NK-92 treated with Interleukin-12 subunit alpha and Interleukin-12 subunit beta, amount 100 ng/mL, for 24 hours (cell line): ENCODE measurements around the gene PLAC1.

Experiments
- DNase-seq: peaks from one replicate; lab custom pipeline; 2025; lab: John Stamatoyannopoulos, UW

Gene PLAC1

GRCh38 chrX:134658002-134658759, at the start of gene PLAC1:
PLAC1 (minus strand) TSS chrX:134658471; CDS start chrX:134566682, 91,789 bp downstream.
- DNase-seq: no peak

- DNase-seq: no peak
These were observed 47.9 kb upstream of the PLAC1 start for GRCh38 chrX:134706138-134706537.

- DNase-seq: no peak
These were observed 37.7 kb upstream of the PLAC1 start for GRCh38 chrX:134695999-134696398.

GRCh38 chrX:134694333-134695322, 36.4 kb upstream of the PLAC1 start:
- no peak for DNase-seq

- DNase-seq: no peak
These were observed 35.4 kb upstream of the PLAC1 start for GRCh38 chrX:134693644-134694043.

- no peak for DNase-seq
These were observed 34.7 kb upstream of the PLAC1 start for GRCh38 chrX:134692990-134693389.

GRCh38 chrX:134692233-134692632, 34.0 kb upstream of the PLAC1 start:
- DNase-seq: no peak

GRCh38 chrX:134691453-134691852, 33.2 kb upstream of the PLAC1 start:
- DNase-seq: no peak

GRCh38 chrX:134688839-134689238, 30.6 kb upstream of the PLAC1 start:
- no peak for DNase-seq

GRCh38 chrX:134688031-134688823, 30.0 kb upstream of the PLAC1 start:
- no peak for DNase-seq

- DNase-seq: no peak
These were observed 27.4 kb upstream of the PLAC1 start for GRCh38 chrX:134685668-134686067.

GRCh38 chrX:134684956-134685355, 26.7 kb upstream of the PLAC1 start:
- DNase-seq: no peak

- no peak for DNase-seq
These were observed 25.2 kb upstream of the PLAC1 start for GRCh38 chrX:134683351-134684005.

GRCh38 chrX:134682081-134682480, 23.8 kb upstream of the PLAC1 start:
- no peak for DNase-seq

- no peak for DNase-seq
These were observed 21.4 kb upstream of the PLAC1 start for GRCh38 chrX:134679644-134680043.

- DNase-seq: no peak
These were observed 20.9 kb upstream of the PLAC1 start for GRCh38 chrX:134679221-134679620.

- DNase-seq: no peak
These were observed 19.1 kb upstream of the PLAC1 start for GRCh38 chrX:134677332-134677731.

- no peak for DNase-seq
These were observed 18.2 kb upstream of the PLAC1 start for GRCh38 chrX:134676436-134676835.

GRCh38 chrX:134673123-134673522, 14.9 kb upstream of the PLAC1 start:
- no peak for DNase-seq

GRCh38 chrX:134672101-134672500, 13.8 kb upstream of the PLAC1 start:
- DNase-seq: no peak

GRCh38 chrX:134671294-134671693, 13.0 kb upstream of the PLAC1 start:
- DNase-seq: no peak
